Gastroesophageal sphincter (tissue), 4 donors: ENCODE results near the gene GRK5. TPM values are rescaled to one million over a fixed set of nuclear protein-coding genes. Genes with fewer than 3 reads are reported as not detected.

Experiments
- ATAC-seq: fragments of 150-250 bp; one replicate; pipeline ENCODE4 v1.9.1; 2016; ENCODE audit warnings: mild to moderate bottlenecking, moderate library complexity
- H3K27ac ChIP-seq, 4 donors: fragments of 200-600 bp; sonication (generic) in 3 of 4; 1 replicate in 3 of 4; 2 replicates in 1 of 4; pipeline ENCODE4 v1.5.1; 2016 to 2019
- H3K27me3 ChIP-seq: fragments of 200-600 bp; sonication (generic); one replicate; pipeline ENCODE4 v1.5.1; 2019
- H3K36me3 ChIP-seq, 2 donors: fragments of 200-600 bp; sonication (generic); one replicate each; pipeline ENCODE4 v1.5.1; 2019; ENCODE audit warnings: control low read depth in 1 of 2
- H3K4me1 ChIP-seq, 3 donors: fragments of 200-600 bp; sonication (generic); 1 replicate in 2 of 3; 2 replicates in 1 of 3; pipeline ENCODE4 v1.5.1; 2016 to 2019; ENCODE audit warnings: control low read depth in 2 of 3
- H3K4me3 ChIP-seq, 2 donors: fragments of 200-600 bp; sonication (generic); one replicate each; pipeline ENCODE4 v1.5.1; 2019; ENCODE audit warnings: mild to moderate bottlenecking in 1 of 2, moderate library complexity in 1 of 2
- H3K9me3 ChIP-seq, 3 donors: fragments of 200-600 bp; sonication (generic); one replicate each; pipeline ENCODE4 v1.5.1; 2017 to 2019; ENCODE audit warnings: control low read depth in 2 of 3
- EP300 ChIP-seq: sonication (generic); formaldehyde crosslinking; IDR thresholded peaks from one replicate; pipeline ENCODE4 v1.6.1; 2017; ENCODE audit warnings: antibody characterized with exemption, mild to moderate bottlenecking
- POLR2A ChIP-seq, 2 donors: fragments of 450-650 bp; IDR thresholded peaks; one replicate each; pipeline ENCODE4 v1.6.1; 2017; ENCODE audit warnings: antibody characterized with exemption in 2 of 2, mild to moderate bottlenecking in 2 of 2, moderate library complexity in 1 of 2
- POLR2AphosphoS5 ChIP-seq: sonication (generic); formaldehyde crosslinking; IDR thresholded peaks from one replicate; pipeline ENCODE4 v1.6.1; 2017; ENCODE audit warnings: antibody characterized with exemption
- WGBS, 2 donors: methylation state at CpG; one replicate each; pipeline ENCODE4 v1.1.5; 2018; ENCODE audit warnings: low coverage in 1 of 2; 5-methylcytosine and 5-hydroxymethylcytosine counted together
- total RNA-seq, 4 donors: library from RNA; depleted of rRNA; stranded (reverse); fragments of >200 nt; gene quantifications; one replicate each; pipeline ENCODE4 v1.1.0, GENCODE V29; 2016
- TF ChIP-seq, protein P1 (sequence below), 4 experiments: fragments of 200-600 bp in 2 of 4; fragments of 450-650 bp in 2 of 4; sonication (generic) in 1 of 4; IDR thresholded peaks; one replicate each; pipeline ENCODE4 v1.5.1; 2017 to 2019; ENCODE audit warnings: antibody characterized with exemption in 4 of 4, mild to moderate bottlenecking in 2 of 4, moderate library complexity in 2 of 4

The GRK5 gene
- total RNA-seq, 4 donors from 2014 or later = 28.8 to 71.6 (median 47.7) TPM

DNA sequence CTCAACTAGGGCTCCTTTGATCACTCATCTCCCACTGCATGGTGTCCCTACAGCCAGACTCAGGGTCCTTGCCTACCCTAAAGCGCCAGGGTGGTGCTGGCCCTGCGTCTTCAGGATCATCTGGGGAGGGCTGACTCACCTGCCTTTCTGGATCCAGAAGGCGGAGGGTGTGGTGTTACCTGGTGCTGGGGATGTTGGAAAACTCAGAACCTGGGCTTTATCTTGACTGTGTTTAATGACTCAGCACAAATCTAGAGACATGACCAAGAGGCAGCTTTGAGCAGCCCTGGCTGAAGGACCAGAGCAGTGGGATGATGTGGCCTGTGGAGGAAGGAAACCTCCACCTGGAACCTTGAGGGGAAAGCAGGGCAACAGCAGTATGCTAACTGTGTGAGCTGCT lies 96.5 kb downstream of the GRK5 start:
- Histone ChIP-seq H3K4me1 (peaks cover 0 to 98% (median 58%) of the 10 kb centered on the region in 3 donors), H3K9me3 (no peaks in the 10 kb centered on the region), H3K4me3 (no peak overlapping the region), H3K27ac (peak overlapping the region in 3 of 4 donors; percentile 62 to 69 (median 68)), H3K36me3 (no peaks in the 10 kb centered on the region), H3K27me3 (no peaks in the 10 kb centered on the region)
- TF ChIP-seq, protein P1, sequence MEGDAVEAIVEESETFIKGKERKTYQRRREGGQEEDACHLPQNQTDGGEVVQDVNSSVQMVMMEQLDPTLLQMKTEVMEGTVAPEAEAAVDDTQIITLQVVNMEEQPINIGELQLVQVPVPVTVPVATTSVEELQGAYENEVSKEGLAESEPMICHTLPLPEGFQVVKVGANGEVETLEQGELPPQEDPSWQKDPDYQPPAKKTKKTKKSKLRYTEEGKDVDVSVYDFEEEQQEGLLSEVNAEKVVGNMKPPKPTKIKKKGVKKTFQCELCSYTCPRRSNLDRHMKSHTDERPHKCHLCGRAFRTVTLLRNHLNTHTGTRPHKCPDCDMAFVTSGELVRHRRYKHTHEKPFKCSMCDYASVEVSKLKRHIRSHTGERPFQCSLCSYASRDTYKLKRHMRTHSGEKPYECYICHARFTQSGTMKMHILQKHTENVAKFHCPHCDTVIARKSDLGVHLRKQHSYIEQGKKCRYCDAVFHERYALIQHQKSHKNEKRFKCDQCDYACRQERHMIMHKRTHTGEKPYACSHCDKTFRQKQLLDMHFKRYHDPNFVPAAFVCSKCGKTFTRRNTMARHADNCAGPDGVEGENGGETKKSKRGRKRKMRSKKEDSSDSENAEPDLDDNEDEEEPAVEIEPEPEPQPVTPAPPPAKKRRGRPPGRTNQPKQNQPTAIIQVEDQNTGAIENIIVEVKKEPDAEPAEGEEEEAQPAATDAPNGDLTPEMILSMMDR (IDR thresholded peaks at IDR 0.05) = no peak
- TF ChIP-seq EP300 (no peak), POLR2AphosphoS5 (no peak), POLR2A (IDR thresholded peaks at IDR 0.05) (no peak)
- WGBS, 2 donors = 100% methylated on average over 3 of the region's 3 CpGs; no CpG with 5 or more reads in 1 of the 2 donors
- ATAC-seq = no peak

DNA sequence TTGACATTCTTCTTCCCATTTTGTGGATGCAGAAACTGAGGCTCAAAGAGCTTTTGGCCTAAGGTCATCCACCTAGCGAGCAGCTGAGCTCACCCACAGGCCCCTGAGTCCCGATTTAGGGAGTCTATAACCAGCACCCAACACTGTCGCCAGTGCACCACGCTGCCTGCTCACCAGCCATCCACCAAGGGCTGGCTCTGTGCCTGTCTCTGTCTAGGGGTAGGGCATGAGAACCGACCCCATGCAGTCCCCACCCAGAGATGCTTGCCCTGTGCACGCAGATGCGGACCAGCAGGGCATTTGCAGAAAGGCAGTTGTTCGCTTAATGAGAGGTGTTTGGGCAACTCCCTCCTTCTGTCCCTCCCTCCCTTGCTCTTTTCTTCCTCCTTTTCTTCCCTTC lies 97.2 kb downstream of the GRK5 start:
- H3K27me3 ChIP-seq = no peaks in the 10 kb centered on the region
- 95 to 100% methylated on average over 3 to 5 of the region's 8 CpGs for WGBS, 2 donors
- peaks cover 0 to 97% (median 62%) of the 10 kb centered on the region in 3 donors for H3K4me1 ChIP-seq
- no peaks in the 10 kb centered on the region for H3K36me3 ChIP-seq
- TF ChIP-seq, protein P1 (IDR thresholded peaks at IDR 0.05) = no peak
- no peak for TF ChIP-seq POLR2A (IDR thresholded peaks at IDR 0.05)
- no peak for TF ChIP-seq EP300
- no peak for TF ChIP-seq POLR2AphosphoS5
- H3K9me3 ChIP-seq = no peaks in the 10 kb centered on the region
- H3K27ac ChIP-seq = peak overlapping the region in 1 of 4 donors; percentile 85
- H3K4me3 ChIP-seq = no peak overlapping the region
- no peak for ATAC-seq

DNA sequence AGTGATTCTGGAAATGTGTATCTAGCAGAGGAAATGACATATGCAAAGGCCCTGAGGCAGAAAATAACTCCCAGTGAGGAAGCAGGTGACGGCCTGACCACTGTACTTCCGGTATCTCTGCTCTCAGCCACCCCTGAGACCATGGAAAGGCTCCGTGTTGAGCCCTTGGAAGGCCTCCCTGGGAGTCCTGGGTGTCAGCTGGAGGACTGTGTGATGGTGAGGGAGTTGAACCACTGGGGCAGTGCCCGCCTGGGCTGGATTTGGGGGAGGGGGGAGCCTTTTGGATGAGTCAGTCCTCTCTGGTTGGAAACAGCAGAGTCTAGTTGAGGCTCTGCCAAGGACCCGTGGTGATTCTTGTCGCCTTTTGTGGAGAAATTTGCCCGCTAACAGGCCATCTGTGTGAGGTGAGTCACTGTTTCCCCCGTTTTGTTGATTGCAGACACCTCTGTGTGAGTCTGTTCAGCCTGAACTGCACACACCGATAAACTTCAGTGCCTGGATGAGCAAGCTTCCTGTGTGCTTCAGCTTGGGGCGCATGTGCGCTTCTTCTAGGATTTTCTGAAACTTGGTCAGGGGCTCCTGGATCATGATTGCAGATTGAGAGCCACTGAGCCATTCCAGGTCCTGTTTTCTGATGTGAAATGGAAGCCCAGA lies 98.6 kb downstream of the GRK5 start:
- peak overlapping the region; percentile 22 to 85 (median 80) for H3K27ac ChIP-seq
- H3K27me3 ChIP-seq = no peaks in the 10 kb centered on the region
- H3K9me3 ChIP-seq = no peaks in the 10 kb centered on the region
- H3K4me3 ChIP-seq = no peak overlapping the region
- TF ChIP-seq POLR2AphosphoS5 (peak; percentile 90), POLR2A (IDR thresholded peaks at IDR 0.05) (no peak)
- peak; percentile 86 for ATAC-seq
- whole genome bisulfite sequencing, 2 donors = 18 to 40% methylated on average over 1 to 10 of the region's 11 CpGs
- no peaks in the 10 kb centered on the region for H3K36me3 ChIP-seq
- H3K4me1 ChIP-seq = peaks cover 0 to 95% (median 57%) of the 10 kb centered on the region in 3 donors

DNA sequence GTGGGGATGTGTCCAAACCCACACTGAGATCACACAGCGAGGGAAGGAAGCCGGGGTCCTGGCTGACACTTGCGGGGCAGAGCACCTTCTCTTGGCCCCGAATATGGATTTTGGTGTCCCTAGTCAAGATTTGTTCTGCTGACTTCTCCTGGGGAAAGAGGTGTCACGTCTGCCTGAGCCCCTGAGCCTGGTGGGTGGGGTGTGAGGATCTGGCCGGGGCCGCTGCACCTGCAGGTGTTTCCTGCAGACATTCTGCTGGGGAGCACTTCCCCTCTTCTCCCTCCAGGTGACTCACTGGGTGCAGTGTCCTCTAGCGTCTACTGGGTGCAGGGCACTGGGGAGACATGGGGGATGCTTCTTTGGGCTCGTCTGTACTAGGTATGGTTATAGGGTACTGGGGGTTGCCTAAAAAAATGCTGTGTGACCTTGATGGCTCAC lies 99.2 kb downstream of the GRK5 start:
- Histone ChIP-seq H3K9me3 (no peaks in the 10 kb centered on the region), H3K4me3 (no peak overlapping the region), H3K27me3 (no peaks in the 10 kb centered on the region), H3K27ac (peak overlapping the region in 3 of 4 donors; percentile 75 to 85 (median 85)), H3K36me3 (no peaks in the 10 kb centered on the region), H3K4me1 (peaks cover 0 to 90% (median 52%) of the 10 kb centered on the region in 3 donors)
- peak; percentile 8 for ATAC-seq
- 40 to 46% methylated on average over 3 of the region's 9 CpGs for WGBS, 2 donors
- TF ChIP-seq, protein P1 (IDR thresholded peaks at IDR 0.05) = peak in 3 of 4 experiments; percentile 19 to 52 (median 32)
- TF ChIP-seq POLR2A (IDR thresholded peaks at IDR 0.05) (no peak), EP300 (no peak)

DNA sequence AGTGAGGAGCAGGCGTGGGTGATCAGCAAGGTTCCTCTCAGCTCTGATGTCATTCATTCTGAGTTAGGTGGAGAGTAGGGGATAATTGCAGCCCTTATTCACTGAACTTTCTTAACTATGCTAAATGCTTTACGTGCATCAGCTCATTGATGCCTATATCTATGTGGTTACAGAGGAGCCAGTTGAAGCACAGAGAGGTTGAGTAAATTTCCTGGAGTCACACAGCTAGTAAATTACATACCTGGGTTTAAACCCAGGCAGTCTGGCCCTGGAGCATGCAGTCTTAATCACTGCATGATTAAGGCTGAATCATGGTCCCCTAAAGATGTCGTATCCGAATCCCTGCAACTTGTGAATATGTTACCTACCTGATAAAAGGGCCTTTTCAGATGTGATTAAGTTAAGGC lies 99.6 kb downstream of the GRK5 start:
- Histone ChIP-seq H3K9me3 (no peaks in the 10 kb centered on the region), H3K36me3 (no peaks in the 10 kb centered on the region)

More for the DNA sequence above, 99.6 kb downstream of the GRK5 start:
- 65 to 90% methylated on average over 2 to 3 of the region's 4 CpGs for WGBS, 2 donors
- Histone ChIP-seq H3K4me3 (no peak overlapping the region), H3K27me3 (no peaks in the 10 kb centered on the region), H3K4me1 (peaks cover 0 to 90% (median 48%) of the 10 kb centered on the region in 3 donors), H3K27ac (peak overlapping the region in 3 of 4 donors; percentile 75 to 85 (median 85))
- TF ChIP-seq POLR2AphosphoS5 (no peak), POLR2A (IDR thresholded peaks at IDR 0.05) (no peak), EP300 (no peak)
- TF ChIP-seq, protein P1 (IDR thresholded peaks at IDR 0.05) = no peak
- no peak for ATAC-seq
